Fibroblast of skin of back (primary cell): ENCODE results near the gene ELMOD2.

ENCODE experiments used
- DNase-seq: peaks from one replicate; pipeline ENCODE4 v3.0.0-alpha.2; 2013

Gene ELMOD2

DNA sequence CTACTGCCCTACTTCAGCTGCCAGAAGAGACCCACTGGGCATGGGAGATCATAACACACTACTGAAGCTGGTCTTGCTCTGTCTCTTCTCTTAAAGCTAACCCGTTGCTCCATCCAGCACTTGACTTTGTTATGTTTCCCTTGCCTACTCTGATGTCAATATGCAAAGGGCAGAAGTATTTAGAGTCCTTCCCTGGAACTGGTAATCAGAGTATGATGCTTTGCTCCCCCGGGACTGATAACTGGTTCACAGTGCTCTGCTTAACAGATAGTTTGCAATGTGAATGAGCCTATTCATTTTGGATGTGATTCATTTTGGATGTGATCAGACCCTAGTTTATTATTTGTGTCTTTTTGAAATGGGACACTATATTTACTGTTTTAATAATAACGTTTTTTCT lies 57.1 kb downstream of the ELMOD2 start:
- no peak for DNase-seq

DNA sequence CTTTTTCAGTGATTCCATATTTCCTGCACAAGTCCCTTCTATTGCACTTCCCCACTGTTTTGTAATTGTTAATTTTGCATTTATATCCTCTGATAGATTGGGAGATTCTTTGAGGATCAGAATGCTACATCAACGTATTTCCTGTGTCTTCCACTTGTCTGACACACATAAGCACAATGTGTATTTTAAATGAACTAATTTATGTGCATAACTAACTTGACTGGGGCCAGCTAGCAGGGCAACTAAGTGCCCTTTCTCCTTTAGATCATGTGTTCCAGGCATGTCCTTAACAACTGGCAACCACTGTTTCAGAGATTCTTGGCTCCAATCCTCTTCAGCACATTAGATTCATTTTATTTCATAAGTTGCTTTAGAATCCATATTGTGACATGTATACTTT lies 60.5 kb downstream of the ELMOD2 start:
- no peak for DNase-seq

DNA sequence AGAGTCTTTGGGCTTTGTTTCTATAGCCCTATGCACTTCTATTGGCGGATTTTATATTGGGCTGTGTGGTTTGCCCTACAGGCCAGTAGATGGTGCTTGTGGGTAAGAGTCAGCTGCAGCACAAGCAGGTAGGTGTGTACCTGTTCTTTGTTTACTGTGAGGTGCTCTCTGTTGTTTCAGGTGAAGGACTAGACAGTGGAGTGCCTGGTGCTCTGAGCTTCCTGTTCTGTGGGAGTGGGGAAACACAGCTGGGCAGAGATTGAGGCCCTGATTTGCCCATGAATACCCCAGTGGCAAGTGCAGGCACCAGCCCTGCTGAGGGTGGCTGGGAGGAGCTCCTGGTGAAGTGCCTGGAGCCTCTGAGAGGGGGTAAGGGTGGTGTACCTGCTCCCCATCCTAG lies 71.1 kb downstream of the ELMOD2 start:
- DNase-seq: no peak

DNA sequence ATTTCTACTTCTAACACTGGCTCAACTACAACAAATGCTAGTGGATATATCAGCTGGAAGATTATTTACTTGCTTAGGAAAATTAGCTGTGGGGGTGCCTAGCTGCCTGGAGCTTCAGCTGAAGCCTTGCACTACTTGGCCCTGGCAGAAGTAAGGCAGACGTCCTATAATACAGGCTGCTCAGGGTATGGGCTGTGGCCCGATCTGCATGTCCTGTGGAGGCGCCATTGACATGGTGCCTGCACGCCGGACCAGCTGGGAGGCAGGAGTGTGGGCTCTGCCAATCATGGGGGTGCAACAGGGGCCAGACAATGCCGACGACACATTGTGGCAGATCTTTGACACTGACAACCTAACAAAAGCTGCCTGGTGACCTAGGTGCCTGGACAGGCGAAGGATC lies 76.4 kb downstream of the ELMOD2 start:
- DNase-seq: no peak

DNA sequence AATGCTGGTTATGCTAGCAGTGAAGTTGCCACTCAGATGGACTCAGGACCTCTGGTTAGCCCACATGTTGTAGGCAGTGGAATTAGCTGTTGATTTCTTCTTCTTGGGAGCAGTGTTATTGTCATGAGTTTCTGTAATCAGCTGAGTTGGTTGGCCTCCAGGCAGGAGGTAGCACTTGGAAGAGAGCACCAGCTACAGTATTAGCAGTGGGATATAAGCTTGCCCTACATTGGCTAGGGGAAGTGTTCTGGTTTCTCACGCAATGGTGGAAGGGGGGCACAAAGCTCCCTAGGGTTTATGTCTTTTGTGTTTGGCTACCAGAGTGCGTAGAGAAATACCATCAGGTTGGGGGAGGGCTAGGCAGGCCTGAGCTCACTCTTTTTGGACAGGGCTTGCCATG lies 78.7 kb downstream of the ELMOD2 start:
- no peak for DNase-seq

DNA sequence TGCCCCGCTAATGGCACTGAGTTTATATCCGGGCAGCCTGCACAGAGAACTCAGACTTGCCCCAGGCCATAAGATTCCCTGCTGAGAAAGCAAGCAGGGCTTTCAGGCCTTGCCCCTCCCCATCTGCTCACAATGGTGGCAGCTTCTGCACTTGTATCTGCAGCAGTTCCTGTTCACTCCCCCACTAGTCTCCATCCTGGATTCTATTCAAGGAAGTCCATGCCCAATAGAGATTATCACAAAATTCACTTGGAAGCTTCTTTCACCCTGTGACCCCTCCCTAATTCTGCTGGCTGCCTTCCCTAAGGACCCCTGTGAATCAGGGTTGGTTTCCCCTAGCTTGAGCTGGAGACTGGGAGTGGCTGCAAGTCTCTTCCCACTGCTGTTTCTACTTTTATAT lies 79.3 kb downstream of the ELMOD2 start:
- no peak for DNase-seq
